Measurements from ENCODE around the gene AMPH. TPM values are rescaled to one million over a fixed set of nuclear protein-coding genes. Genes with fewer than 3 reads are reported as not detected.
"Not testable (repeated sequence)": the region's sequence is repeated elsewhere in the genome, so short reads cannot be mapped to it uniquely, and the experiment has no call there.

Gene AMPH
- polyA plus RNA-seq, 2 donors, result 0.28 to 0.51 TPM

GRCh38 chr7:38373155-38373554, 258.0 kb downstream of the AMPH start:
- no peaks in the 10 kb centered on the region for H3K27me3 ChIP-seq (ENCODE audit: control insufficient read depth in 1 of 2, insufficient read depth in 2 of 2, low read length in 2 of 2)
- WGBS, 2 donors, result 75 to 76% methylated on average over 8 of the region's 8 CpGs
- no peaks in the 10 kb centered on the region for H3K36me3 ChIP-seq (ENCODE audit: control insufficient read depth in 2 of 2, insufficient read depth in 2 of 2, low read length in 1 of 2)

GRCh38 chr7:38372290-38372689, 258.9 kb downstream of the AMPH start:
- no peaks in the 10 kb centered on the region for H3K4me1 ChIP-seq (ENCODE audit: control insufficient read depth in 2 of 2, insufficient read depth in 2 of 2, low read length in 1 of 2)
- no peak overlapping the region for H3K27ac ChIP-seq (ENCODE audit: low read depth in 2 of 2, low read length in 1 of 2)
- H3K4me3 ChIP-seq (ENCODE audit: low read depth in 1 of 2, low read length in 2 of 2), result no peak overlapping the region
- no peaks in the 10 kb centered on the region for H3K9me3 ChIP-seq (ENCODE audit: control insufficient read depth in 2 of 2, insufficient read depth in 1 of 2, low read depth in 1 of 2, low read length in 1 of 2)
- WGBS, 2 donors, result 91 to 92% methylated on average over 7 of the region's 7 CpGs
- no peaks in the 10 kb centered on the region for H3K36me3 ChIP-seq (ENCODE audit: control insufficient read depth in 2 of 2, insufficient read depth in 2 of 2, low read length in 1 of 2)
- no peaks in the 10 kb centered on the region for H3K27me3 ChIP-seq (ENCODE audit: control insufficient read depth in 1 of 2, insufficient read depth in 2 of 2, low read length in 2 of 2)

More at GRCh38 chr7:38373155-38373554, 258.0 kb downstream of the AMPH start:
- no peaks in the 10 kb centered on the region for H3K9me3 ChIP-seq (ENCODE audit: control insufficient read depth in 2 of 2, insufficient read depth in 1 of 2, low read depth in 1 of 2, low read length in 1 of 2)
- H3K4me3 ChIP-seq (ENCODE audit: low read depth in 1 of 2, low read length in 2 of 2), result no peak overlapping the region
- H3K4me1 ChIP-seq (ENCODE audit: control insufficient read depth in 2 of 2, insufficient read depth in 2 of 2, low read length in 1 of 2), result no peaks in the 10 kb centered on the region
- H3K27ac ChIP-seq (ENCODE audit: low read depth in 2 of 2, low read length in 1 of 2), result no peak overlapping the region

GRCh38 chr7:38369816-38370493, 261.2 kb downstream of the AMPH start:
- Histone ChIP-seq H3K9me3 (ENCODE audit: control insufficient read depth in 2 of 2, insufficient read depth in 1 of 2, low read depth in 1 of 2, low read length in 1 of 2) (no peaks in the 10 kb centered on the region), H3K27ac (ENCODE audit: low read depth in 2 of 2, low read length in 1 of 2) (no peak overlapping the region), H3K4me3 (ENCODE audit: low read depth in 1 of 2, low read length in 2 of 2) (no peak overlapping the region), H3K36me3 (ENCODE audit: control insufficient read depth in 2 of 2, insufficient read depth in 2 of 2, low read length in 1 of 2) (no peaks in the 10 kb centered on the region), H3K27me3 (ENCODE audit: control insufficient read depth in 1 of 2, insufficient read depth in 2 of 2, low read length in 2 of 2) (no peaks in the 10 kb centered on the region), H3K4me1 (ENCODE audit: control insufficient read depth in 2 of 2, insufficient read depth in 2 of 2, low read length in 1 of 2) (no peaks in the 10 kb centered on the region)
- WGBS, 2 donors, result 24 to 31% methylated on average over 8 of the region's 8 CpGs

- no peak overlapping the region for H3K4me3 ChIP-seq (ENCODE audit: low read depth in 1 of 2, low read length in 2 of 2)
- 40 to 52% methylated on average over 4 to 5 of the region's 5 CpGs for WGBS, 2 donors
- peak overlapping the region in 1 of 2 donors; percentile 1 for H3K27ac ChIP-seq (ENCODE audit: low read depth in 2 of 2, low read length in 1 of 2)
Measured at GRCh38 chr7:38368191-38368605, 263.0 kb downstream of the AMPH start.

DNA sequence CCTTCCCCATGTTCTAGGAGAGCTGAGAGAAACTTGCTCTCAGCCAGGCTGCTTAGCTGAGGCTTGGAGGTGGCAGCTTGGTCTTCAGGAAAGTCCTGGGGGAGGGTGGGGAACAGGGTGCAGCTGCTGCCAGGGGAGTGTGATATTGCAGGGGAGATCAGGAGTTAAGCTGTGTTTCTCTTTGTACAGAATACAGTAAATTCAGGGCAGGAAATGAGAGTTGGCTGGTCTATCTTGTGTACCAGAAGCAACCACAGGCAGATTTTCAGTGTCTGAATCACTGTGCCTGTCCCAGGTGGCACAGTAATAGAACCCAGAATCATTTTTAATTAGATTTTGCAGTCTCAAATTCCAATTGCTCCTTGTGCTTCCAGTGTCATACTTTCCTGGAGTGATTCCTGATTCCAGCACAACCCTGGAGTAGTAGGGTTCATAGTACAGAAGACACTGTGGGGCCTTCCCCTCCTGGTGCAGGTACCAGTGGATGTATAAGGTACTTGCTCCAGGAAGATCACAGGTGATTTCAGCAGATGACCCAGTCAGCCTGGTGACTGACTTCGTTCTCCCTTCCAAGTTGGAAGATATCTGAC, 263.8 kb downstream of the AMPH start:
- Histone ChIP-seq H3K27ac (ENCODE audit: low read depth in 2 of 2, low read length in 1 of 2) (no peak overlapping the region), H3K27me3 (ENCODE audit: control insufficient read depth in 1 of 2, insufficient read depth in 2 of 2, low read length in 2 of 2) (no peaks in the 10 kb centered on the region), H3K4me1 (ENCODE audit: control insufficient read depth in 2 of 2, insufficient read depth in 2 of 2, low read length in 1 of 2) (no peaks in the 10 kb centered on the region), H3K4me3 (ENCODE audit: low read depth in 1 of 2, low read length in 2 of 2) (no peak overlapping the region), H3K9me3 (ENCODE audit: control insufficient read depth in 2 of 2, insufficient read depth in 1 of 2, low read depth in 1 of 2, low read length in 1 of 2) (no peaks in the 10 kb centered on the region), H3K36me3 (ENCODE audit: control insufficient read depth in 2 of 2, insufficient read depth in 2 of 2, low read length in 1 of 2) (no peaks in the 10 kb centered on the region)
- WGBS, 2 donors, result 85 to 91% methylated on average over 1 of the region's 1 CpG

More at GRCh38 chr7:38368191-38368605, 263.0 kb downstream of the AMPH start:
- Histone ChIP-seq H3K9me3 (ENCODE audit: control insufficient read depth in 2 of 2, insufficient read depth in 1 of 2, low read depth in 1 of 2, low read length in 1 of 2) (no peaks in the 10 kb centered on the region), H3K4me1 (ENCODE audit: control insufficient read depth in 2 of 2, insufficient read depth in 2 of 2, low read length in 1 of 2) (no peaks in the 10 kb centered on the region), H3K36me3 (ENCODE audit: control insufficient read depth in 2 of 2, insufficient read depth in 2 of 2, low read length in 1 of 2) (no peaks in the 10 kb centered on the region), H3K27me3 (ENCODE audit: control insufficient read depth in 1 of 2, insufficient read depth in 2 of 2, low read length in 2 of 2) (no peaks in the 10 kb centered on the region)

GRCh38 chr7:38363379-38363778, 267.8 kb downstream of the AMPH start:
- WGBS, 2 donors, result 15 to 41% methylated on average over 3 of the region's 3 CpGs
- H3K27me3 ChIP-seq (ENCODE audit: control insufficient read depth in 1 of 2, insufficient read depth in 2 of 2, low read length in 2 of 2); H3K27ac ChIP-seq (ENCODE audit: low read depth in 2 of 2, low read length in 1 of 2); H3K4me1 ChIP-seq (ENCODE audit: control insufficient read depth in 2 of 2, insufficient read depth in 2 of 2, low read length in 1 of 2); H3K4me3 ChIP-seq (ENCODE audit: low read depth in 1 of 2, low read length in 2 of 2); H3K36me3 ChIP-seq (ENCODE audit: control insufficient read depth in 2 of 2, insufficient read depth in 2 of 2, low read length in 1 of 2); H3K9me3 ChIP-seq (ENCODE audit: control insufficient read depth in 2 of 2, insufficient read depth in 1 of 2, low read depth in 1 of 2, low read length in 1 of 2): not testable (repeated sequence)

DNA sequence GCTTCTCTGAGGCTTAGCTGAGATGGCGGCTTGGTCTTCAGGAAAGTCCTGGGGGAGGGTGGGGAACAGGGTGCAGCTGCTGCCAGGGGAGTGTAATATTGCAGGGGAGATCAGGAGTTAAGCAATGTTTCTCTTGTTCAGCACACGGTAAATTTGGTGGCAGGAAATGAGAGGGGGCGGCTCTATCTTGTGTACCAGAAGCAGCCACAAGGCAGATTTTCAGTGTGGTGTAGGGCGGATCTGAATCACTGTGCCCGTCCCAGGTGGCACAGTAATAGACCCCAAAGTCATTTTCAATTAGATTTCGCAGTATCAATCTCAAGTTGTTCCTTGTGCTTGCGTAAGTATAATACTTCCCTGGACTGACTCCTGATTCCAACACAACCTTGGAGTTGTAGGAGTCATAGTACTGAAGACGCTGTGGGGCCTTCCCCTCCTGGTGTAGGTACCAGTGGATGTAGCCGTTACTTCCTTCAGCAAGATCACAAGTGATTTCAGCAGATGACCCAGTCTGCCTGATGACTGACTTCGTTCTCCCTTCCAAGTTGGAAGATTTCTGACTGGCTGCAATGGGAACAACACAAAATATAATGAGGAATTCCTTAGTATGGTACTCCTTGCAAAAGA, 268.4 kb downstream of the AMPH start:
- H3K9me3 ChIP-seq (ENCODE audit: control insufficient read depth in 2 of 2, insufficient read depth in 1 of 2, low read depth in 1 of 2, low read length in 1 of 2); H3K36me3 ChIP-seq (ENCODE audit: control insufficient read depth in 2 of 2, insufficient read depth in 2 of 2, low read length in 1 of 2); H3K4me1 ChIP-seq (ENCODE audit: control insufficient read depth in 2 of 2, insufficient read depth in 2 of 2, low read length in 1 of 2); H3K4me3 ChIP-seq (ENCODE audit: low read depth in 1 of 2, low read length in 2 of 2); H3K27ac ChIP-seq (ENCODE audit: low read depth in 2 of 2, low read length in 1 of 2); H3K27me3 ChIP-seq (ENCODE audit: control insufficient read depth in 1 of 2, insufficient read depth in 2 of 2, low read length in 2 of 2): not testable (repeated sequence)
- 68 to 73% methylated on average over 10 of the region's 10 CpGs for WGBS, 2 donors

DNA sequence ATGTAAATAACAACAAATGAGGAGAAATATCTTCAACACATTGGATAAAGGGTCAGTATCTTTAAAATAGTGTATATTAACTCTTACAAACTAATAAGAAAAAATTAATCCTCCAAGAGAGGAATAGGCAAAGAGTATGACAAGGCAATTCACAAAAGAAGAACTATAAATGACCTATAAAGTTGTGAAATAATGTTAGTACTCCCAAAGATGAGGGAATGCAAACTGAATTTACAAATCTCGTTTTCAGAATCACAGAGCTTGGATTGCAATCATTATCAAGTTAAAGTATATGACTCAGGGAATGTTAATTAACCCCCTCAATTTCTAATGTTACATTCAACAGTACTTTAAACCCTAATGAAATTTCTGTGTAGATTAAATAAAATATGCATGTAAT, 270.4 kb downstream of the AMPH start:
- Histone ChIP-seq H3K36me3 (ENCODE audit: control insufficient read depth in 2 of 2, insufficient read depth in 2 of 2, low read length in 1 of 2) (no peaks in the 10 kb centered on the region), H3K27ac (ENCODE audit: low read depth in 2 of 2, low read length in 1 of 2) (no peak overlapping the region), H3K9me3 (ENCODE audit: control insufficient read depth in 2 of 2, insufficient read depth in 1 of 2, low read depth in 1 of 2, low read length in 1 of 2) (no peaks in the 10 kb centered on the region), H3K27me3 (ENCODE audit: control insufficient read depth in 1 of 2, insufficient read depth in 2 of 2, low read length in 2 of 2) (no peaks in the 10 kb centered on the region), H3K4me1 (ENCODE audit: control insufficient read depth in 2 of 2, insufficient read depth in 2 of 2, low read length in 1 of 2) (no peaks in the 10 kb centered on the region), H3K4me3 (ENCODE audit: low read depth in 1 of 2, low read length in 2 of 2) (no peak overlapping the region)
- WGBS, 2 donors, result 40 to 43% methylated on average over 1 of the region's 1 CpG

GRCh38 chr7:38359071-38359601, 272.0 kb downstream of the AMPH start:
- H3K27ac ChIP-seq (ENCODE audit: low read depth in 2 of 2, low read length in 1 of 2); H3K9me3 ChIP-seq (ENCODE audit: control insufficient read depth in 2 of 2, insufficient read depth in 1 of 2, low read depth in 1 of 2, low read length in 1 of 2); H3K36me3 ChIP-seq (ENCODE audit: control insufficient read depth in 2 of 2, insufficient read depth in 2 of 2, low read length in 1 of 2); H3K4me1 ChIP-seq (ENCODE audit: control insufficient read depth in 2 of 2, insufficient read depth in 2 of 2, low read length in 1 of 2); H3K27me3 ChIP-seq (ENCODE audit: control insufficient read depth in 1 of 2, insufficient read depth in 2 of 2, low read length in 2 of 2); H3K4me3 ChIP-seq (ENCODE audit: low read depth in 1 of 2, low read length in 2 of 2): not testable (repeated sequence)
- WGBS, 2 donors, result 41 to 44% methylated on average over 5 of the region's 5 CpGs
